K562 (cell line): Measurements from ENCODE around the gene SLC25A1. TPM values are rescaled to one million over a fixed set of nuclear protein-coding genes. Genes with fewer than 3 reads are reported as not detected.

Experiments used
- ELF4 ChIP-seq: fragments of 450-650 bp; formaldehyde crosslinking; IDR thresholded peaks from 2 replicates; pipeline ENCODE4 v1.4.0; 2022; ENCODE audit warnings: missing genetic modification characterization
- KLF1 ChIP-seq: fragments of 450-650 bp; IDR thresholded peaks from 2 replicates; pipeline ENCODE4 v1.6.1; 2016; ENCODE audit warnings: missing genetic modification characterization, missing compliant biosample characterization
- MAFG ChIP-seq: fragments of 450-650 bp; conservative IDR thresholded peaks from 2 replicates; pipeline ENCODE4 v1.6.1; 2016; ENCODE audit warnings: missing genetic modification characterization, missing compliant biosample characterization
- PHB2 ChIP-seq: fragments of 450-650 bp; IDR thresholded peaks from 2 replicates; pipeline ENCODE4 v1.6.1; 2017; ENCODE audit warnings: low read depth
- SMARCE1 ChIP-seq: fragments of 450-650 bp; IDR thresholded peaks from 2 replicates; pipeline ENCODE4 v1.7.1; 2016; ENCODE audit warnings: mild to moderate bottlenecking
- TOE1 ChIP-seq, 2 experiments: fragments of 450-650 bp in 1 of 2; sonication (generic) in 1 of 2; formaldehyde crosslinking in 1 of 2; IDR thresholded peaks; 2 replicates each; pipeline versions ENCODE4 v1.7.1 to v1.8.0; 2016 to 2022; ENCODE audit warnings: borderline replicate concordance in 2 of 2, mild to moderate bottlenecking in 2 of 2, antibody characterized with exemption in 1 of 2, inconsistent platforms in 1 of 2, low read depth in 1 of 2, missing genetic modification reagents in 1 of 2, moderate library complexity in 1 of 2
- TRIM25 ChIP-seq: fragments of 450-650 bp; IDR thresholded peaks from 2 replicates; pipeline ENCODE4 v1.7.0; 2016; ENCODE audit warnings: borderline replicate concordance
- ZBTB26 ChIP-seq: fragments of 450-650 bp; formaldehyde crosslinking; IDR thresholded peaks from 2 replicates; pipeline ENCODE4 v1.4.0; 2022; ENCODE audit warnings: missing genetic modification characterization
- ZNF274 ChIP-seq: IDR thresholded peaks from 2 replicates; pipeline ENCODE4 v1.6.1; 2011; ENCODE audit warnings: low read depth, mild to moderate bottlenecking, low read length, moderate library complexity, borderline replicate concordance
- ZNF407 ChIP-seq: fragments of 450-650 bp; IDR thresholded peaks from 2 replicates; pipeline ENCODE4 v1.6.1; 2016; ENCODE audit warnings: low read depth
- polyA plus RNA-seq, 8 experiments: library from polyadenylated mRNA; depleted of rRNA in 4 of 8; stranded (reverse) in 5 of 8; unstranded in 3 of 8; fragments of >200 nt; fragmentation: Nextera tagmentation in 2 of 8; fragmentation: Illumina TruSeq in 1 of 8; extraction: Ambion mirVana in 2 of 8; extraction: Trizol in 1 of 8; gene quantifications; 2 replicates each; pipeline versions ENCODE4 v1.2.1 to v1.2.3, GENCODE V29; 2011 to 2014; ENCODE audit warnings: inconsistent platforms in 1 of 8, missing spikeins in 1 of 8
- total RNA-seq, 7 experiments: library from RNA; depleted of rRNA in 6 of 7; stranded (reverse); fragments of >200 nt in 6 of 7; fragmentation: Illumina TruSeq in 2 of 7; extraction: Trizol in 2 of 7; gene quantifications; 2 replicates each; pipeline versions ENCODE4 v1.2.1 to v1.2.3, GENCODE V29; 2011 to 2021; ENCODE audit warnings: low replicate concordance in 1 of 7

Gene SLC25A1
- total and polyA plus RNA-seq, 9 of the 15 experiments (the other 6 are each of a cell fraction or from before 2014, with no cell fraction given) = 11.0 to 408 (median 110) TPM

GRCh38 chr22:19212302-19212870 lies 33.9 kb upstream of the SLC25A1 start (continued):
- 0 out of 2 replicates have a peak, but pooled peaks have one; percentile 13 for TF ChIP-seq ZNF407
- 0 out of 2 replicates have a peak, but pooled peaks have one; percentile 16 for TF ChIP-seq ELF4 (CRISPR knock-in tag)
- no peak for TF ChIP-seq KLF1 (tag)
- TF ChIP-seq PHB2 = peak; percentile 71; the same call in 1 of the 2 replicates
- no peak for TF ChIP-seq MAFG (tag)
- peak; percentile 68; the same call in 1 of the 2 replicates for TF ChIP-seq TRIM25
- 0 out of 2 replicates have a peak, but pooled peaks have one; percentile 12 for TF ChIP-seq ZBTB26 (CRISPR knock-in tag)
- TF ChIP-seq SMARCE1 = 0 out of 2 replicates have a peak, but pooled peaks have one; percentile 19
- no peak for TF ChIP-seq ZNF274
- TF ChIP-seq TOE1 (IDR thresholded peaks at IDR 0.05; ENCODE audit: borderline replicate concordance) = no peak; the same call in 1 of the 2 replicates
- no peak for TF ChIP-seq TOE1 (CRISPR knock-in tag; IDR thresholded peaks at IDR 0.05; ENCODE audit: borderline replicate concordance, low read depth)
